Activated gamma-delta T cell treated with Interleukin-2 at 50 U/mL for 16 hours (primary cell): ENCODE results near the gene P2RX1.

Experiments
- DNase-seq: peaks from one replicate; pipeline ENCODE4 v3.0.0-alpha.2; 2020

P2RX1 gene

DNA sequence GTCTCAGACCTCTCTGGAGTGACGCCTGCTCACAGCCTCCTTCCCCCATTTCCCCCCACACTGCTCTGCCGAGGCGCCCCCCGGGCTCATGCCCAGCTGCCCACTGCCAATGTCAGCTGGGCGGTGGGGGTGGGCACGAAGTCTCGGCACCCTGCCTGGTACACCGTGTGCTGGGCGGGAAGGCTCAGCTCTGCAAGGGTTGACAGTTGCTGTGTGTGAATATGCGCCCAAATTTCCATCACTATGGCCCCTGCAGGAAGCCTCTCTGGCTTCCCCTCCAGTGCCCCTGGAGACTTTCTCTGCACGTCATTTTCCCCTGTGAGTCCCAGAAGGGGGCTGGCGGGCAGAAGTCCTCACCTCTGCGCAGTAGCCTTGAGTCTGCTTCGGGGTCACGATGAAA lies 11.8 kb downstream of the P2RX1 start:
- DNase-seq = no peak

GRCh38 chr17:3903881-3904290 lies 12.4 kb downstream of the P2RX1 start:
- no peak for DNase-seq

DNA sequence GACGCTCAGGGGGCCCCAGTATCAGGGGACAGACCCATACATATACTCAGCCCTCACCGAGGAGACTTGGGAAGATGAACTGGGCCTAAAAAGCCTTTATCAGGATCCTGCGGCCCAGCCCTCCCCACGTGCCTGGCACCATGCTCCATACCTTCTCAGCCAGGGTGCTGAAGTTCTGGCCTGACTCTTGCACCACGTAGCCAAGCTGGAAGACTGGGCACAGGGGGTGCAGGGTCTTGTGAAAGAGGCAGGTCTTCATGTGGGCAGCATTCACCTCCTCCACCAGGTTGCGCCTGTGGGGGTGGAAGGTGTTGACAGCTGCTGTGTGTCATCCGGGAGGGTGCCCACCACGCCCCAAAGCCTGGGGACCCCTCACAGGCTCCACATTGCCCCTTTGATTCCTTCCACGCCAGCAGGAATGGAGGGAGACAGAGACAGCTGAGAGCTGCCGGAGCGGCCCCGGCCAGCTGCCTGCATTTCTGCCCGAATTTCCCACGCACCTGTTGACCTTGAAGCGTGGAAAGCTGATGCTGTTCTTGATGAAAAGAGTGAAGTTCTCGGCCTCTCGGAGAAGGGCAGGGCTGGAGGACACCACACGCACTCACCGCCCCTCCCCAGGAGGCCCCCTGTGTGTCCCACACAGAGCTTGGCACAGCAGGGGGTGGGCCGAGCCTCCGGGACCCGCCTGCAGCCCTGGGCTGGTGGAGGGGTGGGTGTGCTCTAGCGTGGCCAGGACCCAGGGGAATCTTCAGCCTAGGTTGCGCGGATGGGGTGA lies 13.0 kb downstream of the P2RX1 start:
- DNase-seq = no peak

- no peak for DNase-seq
Observed at GRCh38 chr17:3900646-3901045, 15.6 kb downstream of the P2RX1 start.

- no peak for DNase-seq
Observed at GRCh38 chr17:3897731-3898130, 18.5 kb downstream of the P2RX1 start.

GRCh38 chr17:3896968-3897235 lies 19.4 kb downstream of the P2RX1 start:
- no peak for DNase-seq

- DNase-seq = no peak
Observed at GRCh38 chr17:3896108-3896967, 19.9 kb downstream of the P2RX1 start.

DNA sequence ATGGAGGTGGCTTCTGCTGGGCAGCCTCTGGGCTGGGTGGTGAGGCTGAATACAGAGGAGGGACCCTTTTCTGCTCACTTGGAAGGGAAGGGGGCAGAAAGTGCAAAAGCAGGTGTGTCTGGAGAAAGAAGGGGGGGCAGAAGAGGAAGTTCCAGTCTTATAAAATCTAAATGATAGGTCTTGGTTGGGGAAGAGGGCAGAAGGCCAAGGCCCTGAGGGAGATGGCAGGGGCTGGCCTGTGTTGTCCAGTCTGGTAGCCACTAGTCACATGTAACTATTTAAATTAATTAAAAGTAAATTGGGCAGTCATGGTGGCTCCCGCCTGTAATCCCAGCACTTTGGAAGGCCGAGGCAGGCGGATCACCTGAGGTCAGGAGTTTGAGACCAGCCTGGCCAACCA lies 20.9 kb downstream of the P2RX1 start:
- DNase-seq = no peak

- DNase-seq = no peak
Observed at GRCh38 chr17:3894911-3895343, 21.3 kb downstream of the P2RX1 start.

- DNase-seq = no peak
Observed at GRCh38 chr17:3894188-3894587, 22.1 kb downstream of the P2RX1 start.

DNA sequence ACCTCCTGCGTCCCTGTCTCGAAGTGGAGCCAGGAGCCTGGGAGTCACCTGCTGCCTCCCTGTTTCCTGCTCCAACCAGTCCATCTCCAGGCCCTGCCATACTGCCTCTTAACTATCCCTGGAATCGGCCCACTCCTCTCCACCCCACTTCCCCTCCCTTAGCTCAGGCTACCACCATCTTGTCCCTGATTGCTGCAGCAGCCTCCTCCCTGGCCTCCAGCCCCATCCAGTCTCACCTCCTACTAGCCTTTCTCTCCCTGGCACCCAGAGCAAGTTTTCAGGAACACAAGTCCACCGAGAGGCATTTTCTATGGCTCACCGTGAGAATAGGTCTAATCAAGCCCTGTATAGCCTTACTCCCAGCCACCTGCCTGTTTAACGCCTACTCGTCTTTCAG lies 22.5 kb downstream of the P2RX1 start:
- DNase-seq = no peak

GRCh38 chr17:3893003-3893719 lies 23.1 kb downstream of the P2RX1 start, which contains the start of gene CAMKK1:
Gene CAMKK1, minus strand, starts transcription at chr17:3893053. Its CDS starts 7,366 bp downstream, at chr17:3885687.
- DNase-seq = peak; percentile 88

GRCh38 chr17:3892095-3892998 lies 23.9 kb downstream of the P2RX1 start:
- DNase-seq = peak; percentile 77

DNA sequence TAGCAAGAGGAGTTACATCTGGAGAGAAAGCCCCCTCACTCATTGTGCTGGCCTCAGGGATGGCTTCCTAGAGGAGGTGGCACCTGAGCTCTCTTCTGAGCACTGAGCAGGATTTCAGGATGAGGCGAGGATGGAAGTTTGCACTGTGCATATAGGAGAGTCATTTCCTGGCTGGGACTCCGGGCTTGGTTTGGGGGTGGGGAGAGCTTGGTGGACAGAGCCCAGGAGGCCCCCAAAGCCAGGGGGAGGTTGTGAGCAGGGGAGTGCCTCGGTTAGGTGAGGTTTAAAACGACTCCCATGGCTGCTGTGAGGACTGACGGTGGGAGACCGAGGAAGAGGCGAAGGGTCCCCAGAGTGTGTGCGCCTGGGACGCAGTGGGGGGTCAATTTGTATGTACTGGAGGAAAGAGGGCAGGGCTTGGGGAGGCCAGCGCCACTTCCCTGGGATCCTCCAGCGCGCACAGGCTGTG lies 24.6 kb downstream of the P2RX1 start:
- no peak for DNase-seq

DNA sequence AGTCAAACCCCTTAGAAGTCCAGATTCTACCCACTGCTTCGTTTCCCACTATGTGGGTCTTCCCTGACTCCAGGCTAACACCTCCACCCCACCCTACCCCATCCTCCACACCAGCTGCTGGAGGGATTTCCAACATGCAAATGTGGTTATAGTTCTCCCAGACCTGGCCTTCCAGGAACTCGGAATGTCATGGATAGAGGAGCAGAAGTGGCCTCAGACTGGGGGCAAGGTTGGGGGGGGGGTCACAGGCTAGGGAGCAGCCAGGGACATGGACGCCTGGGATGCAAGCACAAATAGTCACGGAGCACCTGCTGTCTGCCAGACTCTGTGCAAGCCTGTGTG lies 25.4 kb downstream of the P2RX1 start:
- no peak for DNase-seq

GRCh38 chr17:3890082-3890877 lies 26.0 kb downstream of the P2RX1 start:
- DNase-seq = no peak

DNA sequence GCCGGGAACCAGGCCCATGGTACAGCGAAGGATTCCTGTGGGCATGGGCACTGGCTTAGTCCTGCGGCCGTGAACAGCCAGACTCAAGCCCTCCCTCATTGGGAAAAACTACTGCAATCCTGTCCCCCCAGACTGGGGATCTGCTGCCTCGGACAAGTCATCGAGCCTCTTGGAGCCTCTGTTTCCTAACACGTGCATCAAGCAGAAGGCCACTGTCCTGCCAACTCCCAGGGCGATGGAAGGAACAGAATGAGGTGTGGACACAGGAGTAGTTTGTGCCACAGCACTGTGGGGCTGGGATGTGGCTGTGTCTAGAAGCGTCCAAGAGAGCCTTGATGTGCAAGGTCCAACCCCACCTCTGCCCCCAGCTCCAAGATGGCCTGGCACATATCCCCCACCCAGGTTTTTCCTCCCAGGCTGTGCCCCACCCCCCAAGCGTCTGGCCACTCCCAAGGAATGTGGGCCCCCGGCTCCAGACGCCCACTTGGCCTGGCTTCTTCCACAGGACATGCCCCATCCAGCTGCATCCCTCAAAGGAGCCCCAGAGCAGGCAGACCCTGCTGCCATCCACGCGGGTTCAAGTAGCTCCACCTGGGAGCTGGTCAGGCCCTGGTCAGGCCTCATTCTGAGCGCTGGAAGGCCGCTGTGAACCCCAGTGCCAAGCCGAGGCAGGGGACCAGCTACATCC lies 26.8 kb downstream of the P2RX1 start:
- DNase-seq = no peak

- DNase-seq = no peak
Observed at GRCh38 chr17:3888343-3889171, 27.7 kb downstream of the P2RX1 start.

DNA sequence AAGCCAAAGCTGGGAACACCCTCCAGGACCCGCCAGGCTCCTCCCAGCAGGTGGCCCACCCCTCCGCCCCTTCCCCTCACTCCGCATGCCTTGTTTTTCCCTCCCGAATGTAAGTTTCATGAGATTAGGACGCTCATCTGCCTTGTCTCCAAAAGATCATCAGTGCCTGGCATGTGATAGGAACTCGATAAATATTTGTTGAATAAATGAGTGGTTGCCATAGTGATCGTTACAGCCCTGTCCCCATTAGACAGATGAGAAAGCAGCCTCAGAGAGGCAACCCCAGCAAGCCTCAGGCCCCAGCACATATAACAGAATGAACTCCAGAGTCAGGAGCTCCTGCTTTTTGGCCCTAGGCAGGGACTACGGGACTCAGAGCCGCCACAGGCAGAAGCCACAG lies 28.5 kb downstream of the P2RX1 start:
- no peak for DNase-seq

DNA sequence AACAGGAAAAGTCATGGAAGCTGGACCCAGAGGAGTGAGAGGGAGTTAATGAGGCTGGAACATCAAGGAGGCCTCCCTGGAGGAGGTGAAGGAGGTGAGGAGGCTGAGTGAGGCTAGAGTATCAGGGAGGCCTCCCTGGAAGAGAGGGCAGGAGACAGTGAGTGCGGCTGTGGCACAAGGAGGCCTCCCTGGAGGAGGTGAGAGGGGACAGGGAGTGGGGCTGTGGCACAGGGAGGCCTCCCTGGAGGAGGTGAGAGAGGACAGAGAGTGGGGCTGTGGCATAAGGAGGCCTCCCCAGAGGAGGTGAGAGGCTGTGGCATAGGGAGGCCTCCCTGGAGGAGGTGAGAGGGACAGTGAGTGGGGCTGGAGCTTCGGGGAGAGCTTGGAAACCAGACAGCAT lies 28.9 kb downstream of the P2RX1 start:
- no peak for DNase-seq
